ENCODE data around the gene DKK3.

DNA sequence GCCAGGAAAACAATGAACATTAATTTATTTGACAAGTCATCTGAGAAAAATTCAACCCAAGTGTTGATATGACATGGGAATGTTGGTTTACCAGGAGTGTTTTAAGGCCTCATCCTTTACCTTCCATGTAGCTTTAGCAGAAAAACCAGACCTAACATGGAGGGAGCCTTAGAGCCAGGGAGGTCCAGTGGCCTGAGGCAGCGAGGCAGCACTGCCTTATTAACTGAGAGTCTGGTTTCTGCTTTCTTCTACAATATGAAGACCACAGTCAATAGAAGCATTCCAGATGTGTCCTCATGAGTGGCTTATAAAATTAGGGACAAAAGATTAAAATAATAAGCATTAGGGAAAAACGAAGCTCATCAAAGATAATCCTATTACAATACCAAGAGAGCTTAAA lies 61.5 kb downstream of the DKK3 start:
- TF ChIP-seq SUZ12 (IDR thresholded peaks at IDR 0.05; ENCODE audit: extremely low read depth, insufficient read depth, insufficient read length) = no peak
- TF ChIP-seq ZNF274 (IDR thresholded peaks at IDR 0.05; ENCODE audit: low read depth, low read length) = no peak
- no peak for TF ChIP-seq YY1 (IDR thresholded peaks at IDR 0.05; ENCODE audit: insufficient read depth, insufficient read length)
